SU-DHL-6 (cell line): ENCODE data around the gene SRF.

Experiments
- H2AFZ ChIP-seq: fragments of 200-600 bp; sonication (generic); 2 replicates; pipeline ENCODE4 v1.6.1; 2014; ENCODE audit warnings: low read depth, mild to moderate bottlenecking, moderate library complexity, mixed read lengths, antibody characterized with exemption, low read length; ENCODE audit not compliant: severe bottlenecking
- H3F3A ChIP-seq: fragments of 200-600 bp; shearing (Covaris generic); 2 replicates; pipeline ENCODE4 v1.6.0; 2016; ENCODE audit warnings: antibody characterized with exemption, mild to moderate bottlenecking; ENCODE audit not compliant: insufficient read depth
- H3K27ac ChIP-seq: fragments of 200-600 bp; sonication (generic); 2 replicates; pipeline ENCODE4 v1.5.1; 2016; ENCODE audit warnings: low read depth, mild to moderate bottlenecking, low read length, moderate library complexity, mixed read lengths
- H3K27me3 ChIP-seq: fragments of 200-600 bp; sonication (generic), shearing (Covaris generic); 2 replicates; pipeline ENCODE4 v1.6.0; 2014; ENCODE audit warnings: mild to moderate bottlenecking, low read length
- H3K36me3 ChIP-seq: fragments of 200-600 bp; sonication (generic); 2 replicates; pipeline ENCODE4 v1.6.1; 2014; ENCODE audit warnings: mild to moderate bottlenecking, low read length, mixed read lengths
- H3K4me2 ChIP-seq: fragments of 300-600, 200-600 bp; shearing (Covaris generic), sonication (generic); 2 replicates; pipeline ENCODE4 v1.6.0; 2014; ENCODE audit warnings: low read length, low read depth, mild to moderate bottlenecking; ENCODE audit not compliant: poor library complexity, severe bottlenecking
- H3K4me3 ChIP-seq: fragments of 200-600 bp; sonication (generic); 2 replicates; pipeline ENCODE4 v1.5.1; 2014; ENCODE audit warnings: antibody characterized with exemption, low read length, mild to moderate bottlenecking, mixed read lengths; ENCODE audit not compliant: insufficient read depth, poor library complexity, severe bottlenecking
- H3K79me2 ChIP-seq: fragments of 200-600 bp; sonication (generic); 2 replicates; pipeline ENCODE4 v1.6.1; 2014; ENCODE audit warnings: mild to moderate bottlenecking, low read length, moderate library complexity; ENCODE audit not compliant: insufficient read depth
- H3K9ac ChIP-seq: fragments of 200-600 bp; sonication (generic); 2 replicates; pipeline ENCODE4 v1.7.0; 2014; ENCODE audit warnings: mild to moderate bottlenecking, low read length
- H3K9me2 ChIP-seq: fragments of 200-600 bp; sonication (generic); replicated peaks from 2 replicates; pipeline ENCODE4 v1.6.1; 2014; ENCODE audit warnings: low read length; ENCODE audit not compliant: insufficient read depth
- H3K9me3 ChIP-seq: fragments of 200-600 bp; sonication (generic); 2 replicates; pipeline ENCODE4 v1.6.1; 2014; ENCODE audit warnings: low read length, mixed read lengths; ENCODE audit not compliant: insufficient read depth
- H4K20me1 ChIP-seq: fragments of 200-600 bp; sonication (generic); 2 replicates; pipeline ENCODE4 v1.6.1; 2014; ENCODE audit warnings: low read depth, mild to moderate bottlenecking, antibody characterized with exemption, low read length, moderate library complexity, mixed read lengths
- EZH2phosphoT487 ChIP-seq: fragments of 200-600 bp; sonication (generic), shearing (Covaris generic); conservative IDR thresholded peaks from 2 replicates; pipeline ENCODE4 v1.6.1; 2018; ENCODE audit warnings: mild to moderate bottlenecking, antibody characterized with exemption, low read length, moderate library complexity, mixed read lengths
- TF ChIP-seq, protein P1 (sequence below): fragments of 200-600 bp; sonication (generic); IDR thresholded peaks from one replicate; pipeline ENCODE4 v1.5.1; 2017; ENCODE audit warnings: antibody characterized with exemption, mild to moderate bottlenecking, low read length, moderate library complexity; ENCODE audit not compliant: insufficient read depth, poor library complexity, severe bottlenecking

Gene SRF

DNA sequence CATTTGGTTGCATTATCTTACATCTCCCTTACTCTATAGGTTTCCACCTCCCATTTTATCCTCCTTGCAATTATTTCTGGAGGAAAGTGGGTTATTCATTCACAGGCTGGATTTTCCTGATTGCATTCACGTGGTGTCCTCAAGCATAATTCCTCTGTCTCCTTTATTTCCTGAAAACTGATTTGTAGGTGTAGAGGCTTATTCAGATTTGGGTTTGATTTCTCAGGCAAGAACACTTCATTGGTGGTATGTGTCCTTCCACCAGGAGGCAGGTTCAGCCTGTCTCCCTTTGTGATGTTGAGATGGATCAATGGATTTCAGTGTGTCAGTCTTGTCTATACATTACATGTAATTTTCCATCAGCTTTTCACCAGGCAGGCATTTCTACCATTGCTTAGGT, 40.9 kb downstream of the SRF start:
- Histone ChIP-seq H4K20me1 (no peaks in the 10 kb centered on the region), H3F3A (0 out of 2 replicates have a peak, but pooled peaks cover 4% of the 10 kb centered on the region), H3K27ac (no peak overlapping the region), H3K79me2 (no peaks in the 10 kb centered on the region), H2AFZ (no peak overlapping the region), H3K36me3 (peaks cover 6% of the 10 kb centered on the region; the same call in 1 of the 2 replicates), H3K9me3 (no peaks in the 10 kb centered on the region), H3K9me2 (no peaks in the 10 kb centered on the region), H3K4me2 (no peak overlapping the region), H3K4me3 (no peak overlapping the region), H3K27me3 (no peaks in the 10 kb centered on the region), H3K9ac (no peak overlapping the region)
- TF ChIP-seq, protein P1, sequence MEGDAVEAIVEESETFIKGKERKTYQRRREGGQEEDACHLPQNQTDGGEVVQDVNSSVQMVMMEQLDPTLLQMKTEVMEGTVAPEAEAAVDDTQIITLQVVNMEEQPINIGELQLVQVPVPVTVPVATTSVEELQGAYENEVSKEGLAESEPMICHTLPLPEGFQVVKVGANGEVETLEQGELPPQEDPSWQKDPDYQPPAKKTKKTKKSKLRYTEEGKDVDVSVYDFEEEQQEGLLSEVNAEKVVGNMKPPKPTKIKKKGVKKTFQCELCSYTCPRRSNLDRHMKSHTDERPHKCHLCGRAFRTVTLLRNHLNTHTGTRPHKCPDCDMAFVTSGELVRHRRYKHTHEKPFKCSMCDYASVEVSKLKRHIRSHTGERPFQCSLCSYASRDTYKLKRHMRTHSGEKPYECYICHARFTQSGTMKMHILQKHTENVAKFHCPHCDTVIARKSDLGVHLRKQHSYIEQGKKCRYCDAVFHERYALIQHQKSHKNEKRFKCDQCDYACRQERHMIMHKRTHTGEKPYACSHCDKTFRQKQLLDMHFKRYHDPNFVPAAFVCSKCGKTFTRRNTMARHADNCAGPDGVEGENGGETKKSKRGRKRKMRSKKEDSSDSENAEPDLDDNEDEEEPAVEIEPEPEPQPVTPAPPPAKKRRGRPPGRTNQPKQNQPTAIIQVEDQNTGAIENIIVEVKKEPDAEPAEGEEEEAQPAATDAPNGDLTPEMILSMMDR: no peak
- TF ChIP-seq EZH2phosphoT487: no peak

DNA sequence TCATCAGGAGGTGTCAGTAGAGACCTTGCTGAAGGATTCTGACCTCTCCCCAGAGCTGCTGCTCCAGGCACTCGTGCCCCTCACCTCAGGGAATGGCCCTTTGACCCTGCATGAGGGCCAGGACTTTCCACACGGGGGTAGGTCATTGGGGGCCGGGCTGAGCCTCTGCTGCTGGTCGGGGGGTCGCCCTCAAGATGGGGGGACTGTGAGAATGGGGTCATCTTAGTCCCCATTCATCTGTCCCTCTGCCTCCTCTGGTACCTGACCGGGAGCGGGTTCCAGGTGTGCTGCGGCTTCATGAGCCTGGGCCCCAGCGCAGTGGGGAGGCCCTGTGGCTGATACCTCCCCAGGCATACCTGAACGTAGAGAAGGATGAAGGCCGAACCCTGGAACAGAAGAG, 42.4 kb downstream of the SRF start:
- Histone ChIP-seq H3K27ac (no peak overlapping the region), H3K4me2 (no peak overlapping the region), H3K4me3 (no peak overlapping the region), H3K36me3 (peaks cover 2% of the 10 kb centered on the region; the same call in 1 of the 2 replicates), H3K9ac (no peak overlapping the region), H3F3A (peaks cover 11% of the 10 kb centered on the region; the same call in 1 of the 2 replicates), H2AFZ (no peak overlapping the region), H3K9me3 (no peaks in the 10 kb centered on the region), H3K9me2 (no peaks in the 10 kb centered on the region), H4K20me1 (no peaks in the 10 kb centered on the region), H3K79me2 (no peaks in the 10 kb centered on the region), H3K27me3 (no peaks in the 10 kb centered on the region)
- TF ChIP-seq, protein P1: no peak
- TF ChIP-seq EZH2phosphoT487: no peak

DNA sequence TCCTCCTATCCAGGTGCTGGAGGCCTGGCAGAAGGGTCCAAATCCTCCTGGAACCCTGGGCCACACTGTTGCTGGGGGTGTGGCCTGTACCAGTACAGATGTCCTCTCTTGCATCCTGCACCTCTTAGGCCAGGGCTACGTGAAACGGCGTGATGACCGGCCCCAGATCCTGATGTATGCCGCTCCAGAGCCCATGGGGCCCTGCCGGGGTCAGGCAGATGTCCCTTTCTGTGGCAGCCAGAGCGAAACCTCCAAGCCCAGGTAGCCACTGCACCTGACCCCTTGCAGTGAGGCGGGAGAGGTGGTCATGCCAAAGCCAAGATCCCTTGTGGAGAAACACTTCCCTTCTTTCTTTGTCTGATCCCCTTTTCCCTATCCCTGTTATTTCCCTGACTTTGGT, 44.0 kb downstream of the SRF start:
- no peaks in the 10 kb centered on the region for H4K20me1 ChIP-seq
- H3K9ac ChIP-seq: no peak overlapping the region
- no peak overlapping the region for H2AFZ ChIP-seq
- H3K27me3 ChIP-seq: no peaks in the 10 kb centered on the region
- H3K4me3 ChIP-seq: no peak overlapping the region
- H3K27ac ChIP-seq: no peak overlapping the region
- H3K36me3 ChIP-seq: peaks cover 2% of the 10 kb centered on the region; the same call in 1 of the 2 replicates
- H3K4me2 ChIP-seq: no peak overlapping the region
- TF ChIP-seq, protein P1: no peak
- no peak for TF ChIP-seq EZH2phosphoT487
- no peaks in the 10 kb centered on the region for H3K9me3 ChIP-seq
- H3K9me2 ChIP-seq: no peaks in the 10 kb centered on the region
- H3K79me2 ChIP-seq: no peaks in the 10 kb centered on the region
- H3F3A ChIP-seq: peaks cover 11% of the 10 kb centered on the region; the same call in 1 of the 2 replicates
